Astrocyte (in vitro differentiated cells and primary cell): ENCODE measurements around the gene ZFTA. TPM values are rescaled to one million over a fixed set of nuclear protein-coding genes. Genes with fewer than 3 reads are reported as not detected.

Experiments
- DNase-seq: peaks from one replicate; pipeline ENCODE4 v3.0.0-alpha.2; 2010; ENCODE audit warnings: low read depth
- FAIRE-seq: peaks from 2 replicates; lab custom pipeline; 2011; peaks lifted over from hg19 to GRCh38; lab: Jason Lieb, UNC
- H2AFZ ChIP-seq: 2 replicates; pipeline ENCODE4 v1.6.0; 2012; ENCODE audit warnings: low read depth, low read length, inconsistent platforms
- H3K27ac ChIP-seq: 2 replicates; pipeline ENCODE4 v1.5.1; 2011; ENCODE audit warnings: low read depth, low read length, inconsistent platforms
- H3K27me3 ChIP-seq: 2 replicates; pipeline ENCODE4 v1.6.0; 2011; ENCODE audit warnings: low read length, inconsistent platforms; ENCODE audit not compliant: insufficient read depth
- H3K36me3 ChIP-seq: 2 replicates; pipeline ENCODE4 v1.5.1; 2011; ENCODE audit warnings: low read length, inconsistent platforms; ENCODE audit not compliant: insufficient read depth
- H3K4me1 ChIP-seq: 2 replicates; pipeline ENCODE4 v1.5.1; 2011; ENCODE audit warnings: low read length, inconsistent platforms; ENCODE audit not compliant: insufficient read depth
- H3K4me2 ChIP-seq: 2 replicates; pipeline ENCODE4 v1.6.0; 2012; ENCODE audit warnings: low read length, inconsistent platforms
- H3K4me3 ChIP-seq: 2 replicates; pipeline ENCODE4 v1.5.1; 2011; ENCODE audit warnings: low read depth, mild to moderate bottlenecking, low read length, inconsistent platforms; ENCODE audit not compliant: insufficient read depth
- H3K79me2 ChIP-seq: 2 replicates; pipeline ENCODE4 v1.6.0; 2012; ENCODE audit warnings: mild to moderate bottlenecking, low read length, inconsistent platforms; ENCODE audit not compliant: insufficient read depth
- H3K9ac ChIP-seq: 2 replicates; pipeline ENCODE4 v1.6.0; 2012; ENCODE audit warnings: mild to moderate bottlenecking, low read length, inconsistent platforms
- H3K9me3 ChIP-seq: 2 replicates; pipeline ENCODE4 v1.5.1; 2012; ENCODE audit warnings: low read depth, mild to moderate bottlenecking, low read length, inconsistent platforms; ENCODE audit not compliant: insufficient read depth
- H4K20me1 ChIP-seq: 2 replicates; pipeline ENCODE4 v1.6.0; 2012; ENCODE audit warnings: low read length, inconsistent platforms; ENCODE audit not compliant: insufficient read depth
- H3K27ac Mint-ChIP-seq: one replicate; pipeline ENCODE4 v1.8.0; 2021; ENCODE audit warnings: mild to moderate bottlenecking, mixed read lengths; ENCODE audit not compliant: unreplicated experiment
- H3K27me3 Mint-ChIP-seq: one replicate; pipeline ENCODE4 v1.8.0; 2021; ENCODE audit warnings: low read depth, mixed read lengths; ENCODE audit not compliant: unreplicated experiment
- H3K36me3 Mint-ChIP-seq: one replicate; pipeline ENCODE4 v1.8.0; 2021; ENCODE audit warnings: low read depth, mixed read lengths; ENCODE audit not compliant: unreplicated experiment
- H3K4me1 Mint-ChIP-seq: one replicate; pipeline ENCODE4 v1.8.0; 2021; ENCODE audit warnings: low read depth, mixed read lengths; ENCODE audit not compliant: unreplicated experiment
- H3K4me3 Mint-ChIP-seq: one replicate; pipeline ENCODE4 v1.8.0; 2021; ENCODE audit warnings: mild to moderate bottlenecking, moderate library complexity, mixed read lengths; ENCODE audit not compliant: unreplicated experiment
- H3K9me3 Mint-ChIP-seq: one replicate; pipeline ENCODE4 v1.8.0; 2021; ENCODE audit warnings: mild to moderate bottlenecking, mixed read lengths; ENCODE audit not compliant: unreplicated experiment
- EZH2 ChIP-seq: IDR thresholded peaks from 2 replicates; pipeline ENCODE4 v1.6.1; 2012; ENCODE audit warnings: mild to moderate bottlenecking, low read length, inconsistent platforms; ENCODE audit not compliant: insufficient read depth
- total RNA-seq: library from RNA; stranded (reverse); gene quantifications from 2 replicates; pipeline ENCODE4 v1.2.1, GENCODE V29; 2021
- TF ChIP-seq, protein P1 (sequence below): IDR thresholded peaks from 2 replicates; pipeline ENCODE4 v1.5.1; 2011; ENCODE audit warnings: low read depth, mild to moderate bottlenecking, inconsistent platforms, low read length, moderate library complexity; ENCODE audit not compliant: insufficient read depth

The ZFTA gene
- total RNA-seq, 1 donor from 2014 or later, result 31.2 TPM

DNA sequence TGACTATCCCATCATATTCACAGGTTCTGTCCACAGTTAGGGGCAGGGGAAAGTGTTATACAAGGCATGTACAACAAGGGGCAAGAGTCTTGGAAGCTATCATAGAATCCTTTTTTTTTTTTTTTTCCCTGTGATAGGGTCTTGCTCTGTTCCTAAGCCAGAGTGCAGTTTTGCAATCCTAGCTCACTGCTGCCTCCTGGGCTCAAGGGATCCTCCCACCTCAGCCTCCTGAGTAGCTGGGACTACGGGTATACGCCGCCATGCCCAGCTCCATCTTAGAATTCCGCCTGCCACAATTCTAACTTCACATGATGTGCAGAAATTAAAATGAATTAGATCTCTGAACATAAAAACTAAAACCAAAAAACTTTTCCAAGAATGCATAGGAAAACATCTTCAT is 31.7 kb downstream of the ZFTA start:
- H3K9ac ChIP-seq, result no peak overlapping the region
- H3K79me2 ChIP-seq, result peaks cover 5% of the 10 kb centered on the region
- no peak overlapping the region for H3K4me3 ChIP-seq

DNA sequence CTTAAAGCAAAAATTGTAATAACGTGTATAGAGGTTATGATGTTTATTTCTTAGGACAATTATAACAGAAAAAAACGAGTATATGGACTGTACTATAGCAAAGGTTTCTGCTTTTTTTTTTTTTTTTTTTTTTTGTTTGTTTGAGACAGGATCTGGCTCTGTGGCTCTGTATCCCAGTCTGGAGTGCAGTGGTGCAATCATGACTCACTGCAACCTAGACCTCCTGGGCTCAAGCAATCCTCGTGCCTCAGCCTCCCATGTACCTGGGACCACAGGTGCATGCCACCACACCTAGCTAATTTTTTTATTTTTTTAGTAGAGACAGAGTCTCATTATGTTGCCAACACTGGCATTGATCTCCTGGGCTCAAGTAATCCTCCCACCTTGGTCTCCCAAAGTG is 39.2 kb downstream of the ZFTA start:
- no peaks in the 10 kb centered on the region for H3K36me3 Mint-ChIP-seq
- Histone ChIP-seq H3K4me3 (no peak overlapping the region), H3K4me2 (no peak overlapping the region), H3K4me1 (no peaks in the 10 kb centered on the region), H4K20me1 (peaks cover 6% of the 10 kb centered on the region), H3K27me3 (no peaks in the 10 kb centered on the region), H3K79me2 (peaks cover 2% of the 10 kb centered on the region), H2AFZ (no peak overlapping the region), H3K9me3 (no peaks in the 10 kb centered on the region), H3K27ac (no peak overlapping the region), H3K9ac (no peak overlapping the region), H3K36me3 (no peaks in the 10 kb centered on the region)
- H3K4me1 Mint-ChIP-seq, result peaks cover 7% of the 10 kb centered on the region
- DNase-seq, result no peak
- H3K27ac Mint-ChIP-seq, result no peak overlapping the region
- H3K9me3 Mint-ChIP-seq, result no peaks in the 10 kb centered on the region
- TF ChIP-seq EZH2, result no peak
- TF ChIP-seq, protein P1, sequence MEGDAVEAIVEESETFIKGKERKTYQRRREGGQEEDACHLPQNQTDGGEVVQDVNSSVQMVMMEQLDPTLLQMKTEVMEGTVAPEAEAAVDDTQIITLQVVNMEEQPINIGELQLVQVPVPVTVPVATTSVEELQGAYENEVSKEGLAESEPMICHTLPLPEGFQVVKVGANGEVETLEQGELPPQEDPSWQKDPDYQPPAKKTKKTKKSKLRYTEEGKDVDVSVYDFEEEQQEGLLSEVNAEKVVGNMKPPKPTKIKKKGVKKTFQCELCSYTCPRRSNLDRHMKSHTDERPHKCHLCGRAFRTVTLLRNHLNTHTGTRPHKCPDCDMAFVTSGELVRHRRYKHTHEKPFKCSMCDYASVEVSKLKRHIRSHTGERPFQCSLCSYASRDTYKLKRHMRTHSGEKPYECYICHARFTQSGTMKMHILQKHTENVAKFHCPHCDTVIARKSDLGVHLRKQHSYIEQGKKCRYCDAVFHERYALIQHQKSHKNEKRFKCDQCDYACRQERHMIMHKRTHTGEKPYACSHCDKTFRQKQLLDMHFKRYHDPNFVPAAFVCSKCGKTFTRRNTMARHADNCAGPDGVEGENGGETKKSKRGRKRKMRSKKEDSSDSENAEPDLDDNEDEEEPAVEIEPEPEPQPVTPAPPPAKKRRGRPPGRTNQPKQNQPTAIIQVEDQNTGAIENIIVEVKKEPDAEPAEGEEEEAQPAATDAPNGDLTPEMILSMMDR, result no peak
- no peak overlapping the region for H3K4me3 Mint-ChIP-seq
- FAIRE-seq, result no peak
- no peaks in the 10 kb centered on the region for H3K27me3 Mint-ChIP-seq

More for the DNA sequence above, 31.7 kb downstream of the ZFTA start:
- TF ChIP-seq, protein P1, result no peak
- no peak for TF ChIP-seq EZH2
- H3K9me3 ChIP-seq, result no peaks in the 10 kb centered on the region
- H3K27me3 ChIP-seq, result no peaks in the 10 kb centered on the region
- no peaks in the 10 kb centered on the region for H3K27me3 Mint-ChIP-seq
- DNase-seq (no peak), FAIRE-seq (no peak)
- peaks cover 17% of the 10 kb centered on the region for H4K20me1 ChIP-seq
- H3K4me1 ChIP-seq, result no peaks in the 10 kb centered on the region
- H3K4me3 Mint-ChIP-seq, result no peak overlapping the region
- no peaks in the 10 kb centered on the region for H3K9me3 Mint-ChIP-seq
- H3K27ac ChIP-seq, result no peak overlapping the region
- H2AFZ ChIP-seq, result no peak overlapping the region
- H3K27ac Mint-ChIP-seq, result no peak overlapping the region
- peaks cover 8% of the 10 kb centered on the region for H3K4me1 Mint-ChIP-seq
- H3K36me3 Mint-ChIP-seq, result no peaks in the 10 kb centered on the region
- no peak overlapping the region for H3K4me2 ChIP-seq
- no peaks in the 10 kb centered on the region for H3K36me3 ChIP-seq

DNA sequence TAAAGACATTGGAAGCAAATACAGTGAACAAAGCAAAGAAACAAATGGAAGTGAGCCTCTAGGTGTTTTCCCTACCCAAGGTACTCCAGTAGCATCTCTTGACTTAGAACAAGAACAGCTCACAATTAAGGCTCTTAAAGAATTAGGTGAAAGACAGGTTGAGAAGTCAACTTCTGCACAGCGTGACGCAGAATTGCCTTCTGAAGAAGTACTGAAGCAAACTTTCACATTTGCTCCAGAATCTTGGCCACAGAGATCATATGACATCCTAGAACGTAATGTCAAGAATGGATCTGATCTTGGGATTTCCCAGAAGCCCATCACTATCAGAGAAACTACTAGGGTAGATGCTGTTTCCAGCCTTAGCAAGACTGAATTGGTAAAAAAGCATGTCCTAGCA is 48.0 kb downstream of the ZFTA start:
- Histone ChIP-seq H3K4me1 (peaks cover 5% of the 10 kb centered on the region), H3K27me3 (no peaks in the 10 kb centered on the region), H3K79me2 (peaks cover 12% of the 10 kb centered on the region), H3K4me3 (no peak overlapping the region), H3K27ac (no peak overlapping the region), H3K9ac (no peak overlapping the region), H3K9me3 (no peaks in the 10 kb centered on the region), H3K36me3 (no peaks in the 10 kb centered on the region), H4K20me1 (peaks cover 35% of the 10 kb centered on the region), H3K4me2 (no peak overlapping the region), H2AFZ (no peak overlapping the region)
- Mint-ChIP-seq H3K4me1 (peaks cover 9% of the 10 kb centered on the region), H3K27ac (no peak overlapping the region), H3K27me3 (no peaks in the 10 kb centered on the region), H3K9me3 (no peaks in the 10 kb centered on the region), H3K4me3 (no peak overlapping the region), H3K36me3 (no peaks in the 10 kb centered on the region)
- TF ChIP-seq, protein P1, result no peak
- TF ChIP-seq EZH2, result no peak
- FAIRE-seq, result no peak
- DNase-seq, result no peak
